ENCODE data around the gene UQCRQ. TPM values are rescaled to one million over a fixed set of nuclear protein-coding genes. Genes with fewer than 3 reads are reported as not detected.

Gene UQCRQ
- total and polyA plus RNA-seq, 2 of the 13 experiments (the other 11 are each of a cell fraction or from before 2014, with no cell fraction given): 257 to 575 TPM

DNA sequence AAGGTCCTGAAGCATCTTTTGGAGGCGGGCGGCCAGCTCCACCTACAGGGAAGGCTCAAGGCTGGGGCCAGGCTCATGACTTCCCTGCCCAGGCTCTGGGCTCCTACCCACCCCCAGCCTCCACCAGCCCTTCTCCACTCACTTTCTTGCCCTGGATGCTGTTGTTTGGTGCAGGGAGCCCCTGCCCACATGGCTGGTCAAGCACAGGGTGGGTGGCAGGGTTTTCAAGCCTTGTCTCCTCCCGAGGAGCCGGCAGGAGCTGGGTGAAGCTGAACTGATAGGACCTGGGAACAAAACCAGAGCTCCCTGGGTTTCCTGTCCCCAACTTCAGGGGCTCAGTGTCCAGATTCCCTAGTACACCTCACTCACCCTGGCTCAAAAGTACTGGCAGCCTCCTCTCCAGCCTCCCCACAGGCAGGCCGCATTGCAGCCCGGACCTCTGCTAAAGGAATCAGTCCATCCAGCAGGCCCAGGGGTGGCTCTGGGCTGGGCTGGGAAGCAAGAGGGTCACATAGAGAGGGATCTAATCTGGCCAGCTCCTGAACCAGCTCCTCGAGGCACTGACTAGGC is 42.9 kb upstream of the UQCRQ start (continued):
- TF ChIP-seq, protein P1, sequence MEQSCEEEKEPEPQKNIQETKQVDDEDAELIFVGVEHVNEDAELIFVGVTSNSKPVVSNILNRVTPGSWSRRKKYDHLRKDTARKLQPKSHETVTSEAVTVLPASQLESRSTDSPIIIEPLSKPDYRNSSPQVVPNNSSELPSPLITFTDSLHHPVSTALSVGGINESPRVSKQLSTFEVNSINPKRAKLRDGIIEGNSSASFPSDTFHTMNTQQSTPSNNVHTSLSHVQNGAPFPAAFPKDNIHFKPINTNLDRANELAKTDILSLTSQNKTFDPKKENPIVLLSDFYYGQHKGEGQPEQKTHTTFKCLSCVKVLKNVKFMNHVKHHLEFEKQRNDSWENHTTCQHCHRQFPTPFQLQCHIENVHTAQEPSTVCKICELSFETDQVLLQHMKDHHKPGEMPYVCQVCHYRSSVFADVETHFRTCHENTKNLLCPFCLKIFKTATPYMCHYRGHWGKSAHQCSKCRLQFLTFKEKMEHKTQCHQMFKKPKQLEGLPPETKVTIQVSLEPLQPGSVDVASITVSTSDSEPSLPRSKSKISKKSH (CRISPR knock-in tag; IDR thresholded peaks at IDR 0.05; ENCODE audit: borderline replicate concordance): no peak
- TF ChIP-seq AGO2 (optimal IDR thresholded peaks at IDR 0.05; ENCODE audit: low read depth, low read length): peak; percentile 23

- Histone ChIP-seq H3K36me3 (replicated peaks in 1 of 2; ENCODE audit: control insufficient read depth in 1 of 2, insufficient read depth in 2 of 2, low read length in 2 of 2) (peaks cover 7 to 30% of the 10 kb centered on the region in 2 experiments; a peak in 4 of 5 replicates), H3K9ac (ENCODE audit: insufficient read depth, low read depth, low read length) (no peak overlapping the region), H3K4me2 (ENCODE audit: low read depth, low read length) (no peak overlapping the region), H4K20me1 (ENCODE audit: insufficient read depth, low read length) (no peaks in the 10 kb centered on the region), H3K9me3 (ENCODE audit: low read length) (no peaks in the 10 kb centered on the region), H3K27ac (ENCODE audit: extremely low read length, insufficient read depth, low read length) (no peak overlapping the region), H3K27me3 (ENCODE audit: control insufficient read depth in 1 of 2, insufficient read depth in 2 of 2, low read length in 2 of 2) (no peaks in the 10 kb centered on the region), H3K4me3 (replicated peaks in 1 of 3; ENCODE audit: insufficient read depth in 1 of 3, low read depth in 2 of 3, low read length in 3 of 3) (no peak overlapping the region), H2AFZ (ENCODE audit: low read length) (no peak overlapping the region), H3K79me2 (ENCODE audit: insufficient read depth, low read length) (peaks cover 28% of the 10 kb centered on the region), H3K4me1 (ENCODE audit: insufficient read depth, low read length) (peaks cover 60% of the 10 kb centered on the region)
- DNase-seq (ENCODE audit: low spot score) (no peak), ATAC-seq (no peak), FAIRE-seq (no peak)
- WGBS (ENCODE audit: low lambda C conversion rate): 95% methylated on average over 3 of the region's 3 CpGs
- intact Hi-C loops (cut with micrococcal nuclease; ENCODE audit: unreplicated experiment): loop anchor here (5.0 kb wide), 1 partner anchor 297 kb away; no protein-coding TSS in a partner anchor
- ChIA-PET CTCF (ENCODE audit: low intra/inter-chr PET ratio, low total read pairs) (no interaction called here), POLR2A (interaction anchor here (1.1 kb wide), 1 partner anchor 42 kb away, joined by 3 read pairs; the partner anchor contains the start of gene GDF9)
- in situ Hi-C loops (cut with HindIII; ENCODE audit: extremely low pct_ligation_motif_present, low pct_unique_long_range_greater_than_20kb): no loop called here
- BruUV-seq (replicated peaks): no TSS peak
- no peak for TF ChIP-seq ZNF773 (CRISPR knock-in tag; IDR thresholded peaks at IDR 0.05; ENCODE audit: borderline replicate concordance)
- TF ChIP-seq, protein P2, sequence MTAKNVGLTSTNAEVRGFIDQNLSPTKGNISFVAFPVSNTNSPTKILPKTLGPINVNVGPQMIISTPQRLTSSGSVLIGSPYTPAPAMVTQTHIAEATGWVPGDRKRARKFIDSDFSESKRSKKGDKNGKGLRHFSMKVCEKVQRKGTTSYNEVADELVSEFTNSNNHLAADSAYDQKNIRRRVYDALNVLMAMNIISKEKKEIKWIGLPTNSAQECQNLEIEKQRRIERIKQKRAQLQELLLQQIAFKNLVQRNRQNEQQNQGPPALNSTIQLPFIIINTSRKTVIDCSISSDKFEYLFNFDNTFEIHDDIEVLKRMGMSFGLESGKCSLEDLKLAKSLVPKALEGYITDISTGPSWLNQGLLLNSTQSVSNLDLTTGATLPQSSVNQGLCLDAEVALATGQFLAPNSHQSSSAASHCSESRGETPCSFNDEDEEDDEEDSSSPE (CRISPR knock-in tag; IDR thresholded peaks at IDR 0.05): no peak
- TF ChIP-seq CBX1 (IDR thresholded peaks at IDR 0.05; ENCODE audit: low read depth): no peak
- TF ChIP-seq ATF7-NPFF (CRISPR knock-in tag; IDR thresholded peaks at IDR 0.05; ENCODE audit: low read depth): no peak
- TF ChIP-seq KDM6A (CRISPR knock-in tag; IDR thresholded peaks at IDR 0.05; ENCODE audit: low read depth): no peak
- TF ChIP-seq ZNF740 (CRISPR knock-in tag; IDR thresholded peaks at IDR 0.05): no peak
- no peak for TF ChIP-seq JUN (CRISPR knock-in tag; IDR thresholded peaks at IDR 0.05)
- TF ChIP-seq, protein P3, sequence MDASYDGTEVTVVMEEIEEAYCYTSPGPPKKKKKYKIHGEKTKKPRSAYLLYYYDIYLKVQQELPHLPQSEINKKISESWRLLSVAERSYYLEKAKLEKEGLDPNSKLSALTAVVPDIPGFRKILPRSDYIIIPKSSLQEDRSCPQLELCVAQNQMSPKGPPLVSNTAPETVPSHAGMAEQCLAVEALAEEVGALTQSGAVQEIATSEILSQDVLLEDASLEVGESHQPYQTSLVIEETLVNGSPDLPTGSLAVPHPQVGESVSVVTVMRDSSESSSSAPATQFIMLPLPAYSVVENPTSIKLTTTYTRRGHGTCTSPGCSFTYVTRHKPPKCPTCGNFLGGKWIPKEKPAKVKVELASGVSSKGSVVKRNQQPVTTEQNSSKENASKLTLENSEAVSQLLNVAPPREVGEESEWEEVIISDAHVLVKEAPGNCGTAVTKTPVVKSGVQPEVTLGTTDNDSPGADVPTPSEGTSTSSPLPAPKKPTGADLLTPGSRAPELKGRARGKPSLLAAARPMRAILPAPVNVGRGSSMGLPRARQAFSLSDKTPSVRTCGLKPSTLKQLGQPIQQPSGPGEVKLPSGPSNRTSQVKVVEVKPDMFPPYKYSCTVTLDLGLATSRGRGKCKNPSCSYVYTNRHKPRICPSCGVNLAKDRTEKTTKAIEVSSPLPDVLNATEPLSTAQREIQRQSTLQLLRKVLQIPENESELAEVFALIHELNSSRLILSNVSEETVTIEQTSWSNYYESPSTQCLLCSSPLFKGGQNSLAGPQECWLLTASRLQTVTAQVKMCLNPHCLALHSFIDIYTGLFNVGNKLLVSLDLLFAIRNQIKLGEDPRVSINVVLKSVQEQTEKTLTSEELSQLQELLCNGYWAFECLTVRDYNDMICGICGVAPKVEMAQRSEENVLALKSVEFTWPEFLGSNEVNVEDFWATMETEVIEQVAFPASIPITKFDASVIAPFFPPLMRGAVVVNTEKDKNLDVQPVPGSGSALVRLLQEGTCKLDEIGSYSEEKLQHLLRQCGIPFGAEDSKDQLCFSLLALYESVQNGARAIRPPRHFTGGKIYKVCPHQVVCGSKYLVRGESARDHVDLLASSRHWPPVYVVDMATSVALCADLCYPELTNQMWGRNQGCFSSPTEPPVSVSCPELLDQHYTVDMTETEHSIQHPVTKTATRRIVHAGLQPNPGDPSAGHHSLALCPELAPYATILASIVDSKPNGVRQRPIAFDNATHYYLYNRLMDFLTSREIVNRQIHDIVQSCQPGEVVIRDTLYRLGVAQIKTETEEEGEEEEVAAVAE (CRISPR knock-in tag; IDR thresholded peaks at IDR 0.05; ENCODE audit: borderline replicate concordance): no peak
- TF ChIP-seq POGZ (CRISPR knock-in tag; IDR thresholded peaks at IDR 0.05): no peak
- no peak for TF ChIP-seq ZNF839 (CRISPR knock-in tag; IDR thresholded peaks at IDR 0.05; ENCODE audit: borderline replicate concordance)
- TF ChIP-seq ZNF780A (CRISPR knock-in tag; IDR thresholded peaks at IDR 0.05): no peak
- TF ChIP-seq ZNF644 (CRISPR knock-in tag; IDR thresholded peaks at IDR 0.05; ENCODE audit: low read depth): no peak
- no peak for TF ChIP-seq SOX5 (CRISPR knock-in tag; IDR thresholded peaks at IDR 0.05; ENCODE audit: borderline replicate concordance)
- TF ChIP-seq ZNF180 (CRISPR knock-in tag; IDR thresholded peaks at IDR 0.05; ENCODE audit: borderline replicate concordance, low read depth): no peak
- TF ChIP-seq U2AF1 (optimal IDR thresholded peaks at IDR 0.05; ENCODE audit: low read depth, low read length): no peak
Measured at GRCh38 chr5:132824426-132824825, 42.0 kb upstream of the UQCRQ start.
